Measurements from ENCODE around the gene GNMT. TPM values are rescaled to one million over a fixed set of nuclear protein-coding genes. Genes with fewer than 3 reads are reported as not detected.

GNMT gene
- total RNA-seq, 1 donor from 2014 or later: 1.5 TPM

DNA sequence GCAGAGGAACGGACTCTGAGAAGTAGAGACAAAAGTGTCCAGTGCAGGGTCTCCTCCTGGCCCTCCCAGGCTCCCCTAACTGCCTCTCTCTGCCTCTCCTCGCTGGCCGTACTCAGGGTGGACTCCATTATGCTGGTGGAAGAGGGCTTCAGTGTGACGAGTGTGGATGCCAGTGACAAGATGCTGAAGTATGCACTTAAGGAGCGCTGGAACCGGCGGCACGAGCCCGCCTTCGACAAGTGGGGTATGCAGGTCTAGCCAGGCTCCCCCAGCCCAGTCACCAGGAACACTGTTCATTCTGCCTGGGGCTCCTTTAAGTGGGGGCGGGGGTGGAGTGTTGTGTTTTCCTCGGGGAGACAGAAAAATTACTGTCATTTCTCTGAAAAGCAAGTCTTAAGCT is 1.5 kb downstream of the GNMT start:
- Mint-ChIP-seq H3K4me3 (peak overlapping the region; percentile 57), H3K27ac (ENCODE audit: unreplicated experiment) (no peak overlapping the region), H3K9me3 (no peaks in the 10 kb centered on the region), H3K36me3 (ENCODE audit: low read depth) (no peaks in the 10 kb centered on the region), H3K27me3 (ENCODE audit: low read depth) (peaks cover 43% of the 10 kb centered on the region), H3K4me1 (peaks cover 10% of the 10 kb centered on the region)
- DNase-seq (ENCODE audit: low read depth, low spot score): no peak
- no peak for TF ChIP-seq CTCF (conservative IDR thresholded peaks at IDR 0.05)

GRCh38 chr6:42962502-42963178 is 2.1 kb downstream of the GNMT start:
- Mint-ChIP-seq H3K4me3 (peak overlapping the region; percentile 57), H3K36me3 (ENCODE audit: low read depth) (no peaks in the 10 kb centered on the region), H3K27ac (ENCODE audit: unreplicated experiment) (peak overlapping the region; percentile 71)

GRCh38 chr6:42963179-42963854 is 2.8 kb downstream of the GNMT start:
- TF ChIP-seq CTCF (conservative IDR thresholded peaks at IDR 0.05): no peak
- Mint-ChIP-seq H3K4me3 (no peak overlapping the region), H3K4me1 (peaks cover 10% of the 10 kb centered on the region), H3K27me3 (ENCODE audit: low read depth) (peaks cover 43% of the 10 kb centered on the region), H3K27ac (ENCODE audit: unreplicated experiment) (no peak overlapping the region), H3K36me3 (ENCODE audit: low read depth) (no peaks in the 10 kb centered on the region), H3K9me3 (no peaks in the 10 kb centered on the region)
- DNase-seq (ENCODE audit: low read depth, low spot score): no peak

More at GRCh38 chr6:42962502-42963178, 2.1 kb downstream of the GNMT start:
- DNase-seq (ENCODE audit: low read depth, low spot score): no peak
- Mint-ChIP-seq H3K27me3 (ENCODE audit: low read depth) (peaks cover 43% of the 10 kb centered on the region), H3K9me3 (no peaks in the 10 kb centered on the region), H3K4me1 (peaks cover 10% of the 10 kb centered on the region)
- TF ChIP-seq CTCF (conservative IDR thresholded peaks at IDR 0.05): no peak

- Mint-ChIP-seq H3K27me3 (ENCODE audit: low read depth) (peaks cover 38% of the 10 kb centered on the region), H3K4me1 (peaks cover 10% of the 10 kb centered on the region), H3K27ac (ENCODE audit: unreplicated experiment) (no peak overlapping the region), H3K9me3 (no peaks in the 10 kb centered on the region), H3K36me3 (ENCODE audit: low read depth) (no peaks in the 10 kb centered on the region), H3K4me3 (no peak overlapping the region)
- TF ChIP-seq CTCF (conservative IDR thresholded peaks at IDR 0.05): peak; percentile 39
- peak; percentile 29 for DNase-seq (ENCODE audit: low read depth, low spot score)
Observed at GRCh38 chr6:42963855-42964605, 3.5 kb downstream of the GNMT start.

GRCh38 chr6:42966571-42966970 is 6.0 kb downstream of the GNMT start:
- Mint-ChIP-seq H3K9me3 (no peaks in the 10 kb centered on the region), H3K27me3 (ENCODE audit: low read depth) (peaks cover 13% of the 10 kb centered on the region), H3K4me1 (no peaks in the 10 kb centered on the region), H3K4me3 (peak overlapping the region; percentile 19), H3K27ac (ENCODE audit: unreplicated experiment) (no peak overlapping the region), H3K36me3 (ENCODE audit: low read depth) (no peaks in the 10 kb centered on the region)
- no peak for TF ChIP-seq CTCF (conservative IDR thresholded peaks at IDR 0.05)
- no peak for DNase-seq (ENCODE audit: low read depth, low spot score)
